ENCODE data around the gene PDZRN4. TPM values are rescaled to one million over a fixed set of nuclear protein-coding genes. Genes with fewer than 3 reads are reported as not detected.

PDZRN4 gene
- not detected in 2 replicates for total RNA-seq (2022)
- percentile 0 among the genes with signal in this experiment for Bru-seq, nascent RNA
- percentile 0 among the genes with signal in this experiment for BruChase-seq, experiment 1, labeled RNA remaining after a 2-hour chase
- percentile 0 among the genes with signal in this experiment for BruChase-seq, experiment 2, labeled RNA remaining after a 6-hour chase
- long read RNA-seq, result 0 reads

DNA sequence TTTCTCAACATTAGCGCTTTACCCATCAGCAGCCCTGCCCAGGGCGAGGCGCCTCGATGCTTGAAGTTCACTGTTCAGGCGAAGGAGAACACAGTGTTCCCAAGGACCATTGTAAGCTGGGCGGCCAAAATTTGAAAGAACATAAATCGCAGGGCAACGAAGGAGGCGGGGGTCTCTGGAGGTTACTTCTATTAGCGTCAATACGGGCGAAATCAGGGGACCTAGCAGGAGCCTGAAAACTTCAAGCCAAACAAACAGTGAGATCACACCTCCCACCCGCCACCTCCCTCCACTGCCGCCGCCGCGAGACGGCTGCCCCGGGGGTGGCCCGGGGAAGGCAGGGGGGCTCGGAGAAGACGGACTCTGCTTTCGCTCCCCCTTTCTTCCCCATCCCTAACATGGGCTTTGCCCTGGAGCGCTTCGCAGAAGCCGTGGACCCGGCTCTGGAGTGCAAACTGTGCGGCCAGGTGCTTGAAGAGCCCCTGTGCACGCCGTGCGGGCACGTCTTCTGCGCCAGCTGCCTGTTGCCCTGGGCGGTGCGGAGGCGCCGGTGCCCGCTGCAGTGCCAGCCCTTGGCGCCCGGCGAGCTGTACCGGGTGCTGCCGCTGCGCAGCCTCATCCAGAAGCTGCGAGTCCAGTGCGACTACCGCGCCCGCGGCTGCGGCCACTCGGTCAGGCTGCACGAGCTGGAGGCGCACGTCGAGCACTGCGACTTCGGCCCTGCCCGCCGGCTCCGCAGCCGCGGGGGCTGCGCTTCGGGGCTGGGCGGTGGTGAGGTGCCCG, at the start of gene PDZRN4:
Gene PDZRN4 (plus strand): TSS at position 263 of the 783 bp plus-strand sequence.
- no peak within 1 kb of the TSS for H3K27ac Mint-ChIP-seq (ENCODE audit: unreplicated experiment)
- POLR2A ChIA-PET, result no interaction called here

DNA sequence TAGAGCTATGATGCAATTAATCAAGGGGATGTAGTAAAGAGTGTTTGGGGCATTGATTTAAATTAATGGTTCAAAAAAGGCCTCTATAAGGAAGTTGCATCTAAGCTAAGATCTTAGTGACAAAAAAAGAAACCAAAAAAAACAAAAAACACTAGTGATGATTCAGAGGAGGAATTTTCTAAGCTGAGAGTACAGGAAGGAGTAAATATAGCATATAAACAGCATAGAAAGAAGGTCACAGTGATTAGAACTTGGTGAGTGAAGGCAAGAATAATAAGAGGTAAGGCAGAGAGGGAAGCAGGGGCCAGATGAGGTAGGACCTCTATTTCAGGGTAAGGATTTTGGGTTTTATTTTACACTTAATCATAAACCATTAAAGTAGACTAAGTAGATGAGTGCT, 48.0 kb upstream of the PDZRN4 start:
- Mint-ChIP-seq H3K27ac (ENCODE audit: unreplicated experiment) (no peak overlapping the region), H3K9me3 (ENCODE audit: unreplicated experiment) (no peaks in the 10 kb centered on the region), H3K4me1 (ENCODE audit: low read depth, unreplicated experiment) (no peaks in the 10 kb centered on the region), H3K27me3 (ENCODE audit: insufficient read depth, unreplicated experiment) (no peaks in the 10 kb centered on the region), H3K4me3 (ENCODE audit: unreplicated experiment) (no peak overlapping the region), H3K36me3 (ENCODE audit: insufficient read depth, unreplicated experiment) (no peaks in the 10 kb centered on the region)
- DNase-seq, result no peak
- H3K36me3 ChIP-seq (ENCODE audit: control insufficient read depth, insufficient read depth, low read length), result no peaks in the 10 kb centered on the region
- no peaks in the 10 kb centered on the region for H3K9me3 ChIP-seq
- no peaks in the 10 kb centered on the region for H3K27me3 ChIP-seq (replicated peaks; ENCODE audit: control insufficient read depth, insufficient read depth, low read length)
- H3K4me3 ChIP-seq (ENCODE audit: low read depth, low read length), result no peak overlapping the region
- CTCF ChIA-PET, result no interaction called here
- H3K4me1 ChIP-seq, result no peaks in the 10 kb centered on the region
- intact Hi-C loops (cut with micrococcal nuclease; ENCODE audit: unreplicated experiment), result no loop called here
- POLR2A ChIA-PET, result no interaction called here
- no TSS peak for BruUV-seq (replicated peaks)
- TF ChIP-seq, protein P1, sequence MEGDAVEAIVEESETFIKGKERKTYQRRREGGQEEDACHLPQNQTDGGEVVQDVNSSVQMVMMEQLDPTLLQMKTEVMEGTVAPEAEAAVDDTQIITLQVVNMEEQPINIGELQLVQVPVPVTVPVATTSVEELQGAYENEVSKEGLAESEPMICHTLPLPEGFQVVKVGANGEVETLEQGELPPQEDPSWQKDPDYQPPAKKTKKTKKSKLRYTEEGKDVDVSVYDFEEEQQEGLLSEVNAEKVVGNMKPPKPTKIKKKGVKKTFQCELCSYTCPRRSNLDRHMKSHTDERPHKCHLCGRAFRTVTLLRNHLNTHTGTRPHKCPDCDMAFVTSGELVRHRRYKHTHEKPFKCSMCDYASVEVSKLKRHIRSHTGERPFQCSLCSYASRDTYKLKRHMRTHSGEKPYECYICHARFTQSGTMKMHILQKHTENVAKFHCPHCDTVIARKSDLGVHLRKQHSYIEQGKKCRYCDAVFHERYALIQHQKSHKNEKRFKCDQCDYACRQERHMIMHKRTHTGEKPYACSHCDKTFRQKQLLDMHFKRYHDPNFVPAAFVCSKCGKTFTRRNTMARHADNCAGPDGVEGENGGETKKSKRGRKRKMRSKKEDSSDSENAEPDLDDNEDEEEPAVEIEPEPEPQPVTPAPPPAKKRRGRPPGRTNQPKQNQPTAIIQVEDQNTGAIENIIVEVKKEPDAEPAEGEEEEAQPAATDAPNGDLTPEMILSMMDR (IDR thresholded peaks at IDR 0.05; ENCODE audit: insufficient read depth in 1 of 2, low read depth in 1 of 2, low read length in 1 of 2, severe bottlenecking in 1 of 2, unreplicated experiment in 1 of 2), result no peak

More for the DNA sequence above, at the start of gene PDZRN4:
- Histone ChIP-seq H3K4me3 (ENCODE audit: low read depth, low read length) (no peak within 1 kb of the TSS), H3K27me3 (replicated peaks; ENCODE audit: control insufficient read depth, insufficient read depth, low read length) (no peaks in the 10 kb centered on the region), H3K9me3 (no peaks in the 10 kb centered on the region), H3K4me1 (no peaks in the 10 kb centered on the region), H3K36me3 (ENCODE audit: control insufficient read depth, insufficient read depth, low read length) (no peaks in the 10 kb centered on the region)
- no TSS peak for BruUV-seq (replicated peaks)
- Mint-ChIP-seq H3K27me3 (ENCODE audit: insufficient read depth, unreplicated experiment) (no peaks in the 10 kb centered on the region), H3K4me1 (ENCODE audit: low read depth, unreplicated experiment) (no peaks in the 10 kb centered on the region), H3K36me3 (ENCODE audit: insufficient read depth, unreplicated experiment) (no peaks in the 10 kb centered on the region), H3K9me3 (ENCODE audit: unreplicated experiment) (no peaks in the 10 kb centered on the region), H3K4me3 (ENCODE audit: unreplicated experiment) (no peak within 1 kb of the TSS)
- TF ChIP-seq, protein P1 (IDR thresholded peaks at IDR 0.05; ENCODE audit: insufficient read depth in 1 of 2, low read depth in 1 of 2, low read length in 1 of 2, severe bottlenecking in 1 of 2, unreplicated experiment in 1 of 2), result no peak
- CTCF ChIA-PET, result no interaction called here
- no peak for DNase-seq
- intact Hi-C loops (cut with micrococcal nuclease; ENCODE audit: unreplicated experiment), result no loop called here

DNA sequence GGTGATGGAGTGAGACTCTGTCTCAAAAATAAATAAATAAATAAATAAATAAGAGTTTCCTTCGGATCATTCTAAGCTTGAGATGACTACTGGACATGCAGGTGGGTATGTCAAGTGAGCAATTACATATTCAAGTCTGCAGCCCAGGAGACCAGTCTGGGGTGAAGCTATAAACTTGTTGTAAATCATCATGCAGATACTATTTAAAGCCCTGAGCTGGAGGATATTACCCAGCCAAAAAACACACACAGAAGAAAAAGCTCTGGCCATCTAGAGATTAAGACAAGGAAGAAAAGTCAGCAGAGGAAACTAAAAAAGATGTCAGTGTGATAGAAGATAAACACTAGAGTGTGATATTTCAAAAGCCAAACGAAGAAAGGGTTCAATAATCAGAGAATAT, 47.0 kb upstream of the PDZRN4 start:
- CTCF ChIA-PET, result no interaction called here
- no peaks in the 10 kb centered on the region for H3K27me3 Mint-ChIP-seq (ENCODE audit: insufficient read depth, unreplicated experiment)
- intact Hi-C loops (cut with micrococcal nuclease; ENCODE audit: unreplicated experiment), result no loop called here
- TF ChIP-seq, protein P1 (IDR thresholded peaks at IDR 0.05; ENCODE audit: insufficient read depth in 1 of 2, low read depth in 1 of 2, low read length in 1 of 2, severe bottlenecking in 1 of 2, unreplicated experiment in 1 of 2), result no peak
- Histone ChIP-seq H3K36me3 (ENCODE audit: control insufficient read depth, insufficient read depth, low read length) (no peaks in the 10 kb centered on the region), H3K4me3 (ENCODE audit: low read depth, low read length) (no peak overlapping the region), H3K4me1 (no peaks in the 10 kb centered on the region), H3K9me3 (no peaks in the 10 kb centered on the region), H3K27me3 (replicated peaks; ENCODE audit: control insufficient read depth, insufficient read depth, low read length) (no peaks in the 10 kb centered on the region)
- H3K27ac Mint-ChIP-seq (ENCODE audit: unreplicated experiment), result no peak overlapping the region
- DNase-seq, result no peak
- H3K36me3 Mint-ChIP-seq (ENCODE audit: insufficient read depth, unreplicated experiment), result no peaks in the 10 kb centered on the region
- BruUV-seq (replicated peaks), result no TSS peak
- H3K9me3 Mint-ChIP-seq (ENCODE audit: unreplicated experiment), result no peaks in the 10 kb centered on the region
- POLR2A ChIA-PET, result no interaction called here
- H3K4me1 Mint-ChIP-seq (ENCODE audit: low read depth, unreplicated experiment), result no peaks in the 10 kb centered on the region
- H3K4me3 Mint-ChIP-seq (ENCODE audit: unreplicated experiment), result no peak overlapping the region

All from Caco-2 (cell line).